Glomerular visceral epithelial cell (primary cell): ENCODE data around the gene DNASE1L3.
"Not testable (repeated sequence)": the region's sequence is repeated elsewhere in the genome, so short reads cannot be mapped to it uniquely, and the experiment has no call there.

ENCODE experiments used
- DNase-seq: peaks from one replicate; pipeline ENCODE4 v3.0.0-alpha.2; 2016; ENCODE audit errors: extremely low spot score

Gene DNASE1L3

GRCh38 chr3:58236527-58237237 is 25.9 kb upstream of the DNASE1L3 start:
- no peak for DNase-seq

DNA sequence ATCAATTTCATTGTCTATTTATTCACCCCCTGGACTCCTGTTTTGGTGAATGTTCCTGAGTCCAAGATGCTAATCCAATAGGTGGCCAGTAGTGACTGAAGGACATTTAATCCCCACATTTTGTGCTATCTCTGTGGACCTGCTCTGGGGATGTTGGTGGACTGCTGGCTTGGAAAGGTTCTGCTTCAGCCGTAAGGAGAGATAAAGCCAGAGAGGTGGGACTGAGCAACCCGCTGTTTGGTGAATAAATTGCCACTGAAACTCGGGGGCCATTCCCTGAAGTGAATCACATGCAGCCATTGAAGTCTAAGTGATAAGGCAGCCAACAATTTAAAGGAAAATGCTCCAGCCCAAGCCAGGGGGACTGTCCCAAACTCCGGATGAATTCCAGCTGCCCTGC is 25.2 kb upstream of the DNASE1L3 start:
- DNase-seq: no peak

- peak; percentile 18 for DNase-seq
Observed at GRCh38 chr3:58234516-58234931, 23.8 kb upstream of the DNASE1L3 start.

DNA sequence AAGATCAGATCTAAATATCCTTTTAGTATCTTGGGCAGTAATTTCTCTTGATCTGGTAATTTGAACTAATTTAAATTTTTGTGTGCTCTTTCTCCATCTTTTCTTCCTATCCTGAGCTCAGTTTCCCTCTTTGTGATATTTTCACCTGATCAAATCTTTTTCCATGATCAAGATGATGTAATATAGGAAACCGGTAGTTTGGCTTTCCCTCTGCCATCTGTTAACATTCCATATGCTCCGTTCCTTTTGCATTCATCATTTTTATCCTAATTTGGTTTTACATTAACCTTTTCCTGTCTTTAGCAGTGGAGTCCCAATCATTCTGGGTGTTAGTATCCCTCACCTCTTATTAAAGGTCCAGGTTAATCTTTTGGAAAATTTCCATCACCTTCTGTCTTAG is 20.9 kb upstream of the DNASE1L3 start:
- no peak for DNase-seq

GRCh38 chr3:58230876-58231552 is 20.2 kb upstream of the DNASE1L3 start:
- no peak for DNase-seq

- not testable (repeated sequence) for DNase-seq
Observed at GRCh38 chr3:58227933-58228332, 17.2 kb upstream of the DNASE1L3 start.

DNA sequence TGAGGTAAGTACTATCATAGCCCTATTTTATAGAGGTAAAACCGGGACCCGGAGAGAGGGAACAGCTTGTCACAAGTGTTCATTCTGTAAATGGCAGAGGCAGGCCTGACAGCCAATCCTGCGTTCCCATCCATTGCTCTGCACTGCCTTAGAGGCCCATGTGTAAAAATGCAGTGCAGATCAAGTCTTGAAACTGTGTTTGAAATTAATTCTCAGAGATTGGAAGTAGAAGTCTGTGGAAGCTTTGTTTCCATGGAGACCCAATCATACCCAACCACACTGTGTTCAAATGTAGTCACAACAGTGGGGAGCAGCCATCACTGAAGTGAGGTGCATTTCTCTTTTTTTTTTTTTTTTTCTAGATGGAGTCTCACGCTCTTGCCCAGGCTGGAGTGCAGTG is 13.1 kb upstream of the DNASE1L3 start:
- DNase-seq: no peak

DNA sequence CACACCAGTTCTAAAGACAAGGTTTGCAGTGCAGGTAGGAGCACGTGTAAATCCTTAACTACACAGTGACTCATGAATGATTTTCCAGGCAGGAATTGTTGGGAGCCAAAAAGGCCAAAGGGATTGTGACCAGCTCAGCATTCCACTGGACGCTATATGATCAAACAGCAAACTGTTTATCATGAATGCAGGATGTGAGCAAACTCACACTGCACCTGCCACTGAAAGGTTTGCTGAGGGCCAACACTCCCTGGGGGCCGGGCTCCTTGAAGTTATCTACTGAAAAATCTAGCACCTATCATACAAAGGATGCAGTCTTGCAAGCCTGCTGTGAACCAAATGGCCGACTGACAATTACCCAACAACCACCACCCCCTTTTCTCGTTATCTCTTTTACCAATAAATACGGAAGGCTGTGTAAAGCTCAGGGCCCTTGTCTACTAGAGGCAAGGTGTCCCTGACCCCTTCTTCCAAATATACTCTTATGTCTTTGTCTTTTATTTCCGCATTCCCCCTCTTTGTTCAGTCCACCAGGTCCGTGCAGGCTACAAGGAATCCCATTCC is 11.5 kb upstream of the DNASE1L3 start:
- peak; percentile 14 for DNase-seq

DNA sequence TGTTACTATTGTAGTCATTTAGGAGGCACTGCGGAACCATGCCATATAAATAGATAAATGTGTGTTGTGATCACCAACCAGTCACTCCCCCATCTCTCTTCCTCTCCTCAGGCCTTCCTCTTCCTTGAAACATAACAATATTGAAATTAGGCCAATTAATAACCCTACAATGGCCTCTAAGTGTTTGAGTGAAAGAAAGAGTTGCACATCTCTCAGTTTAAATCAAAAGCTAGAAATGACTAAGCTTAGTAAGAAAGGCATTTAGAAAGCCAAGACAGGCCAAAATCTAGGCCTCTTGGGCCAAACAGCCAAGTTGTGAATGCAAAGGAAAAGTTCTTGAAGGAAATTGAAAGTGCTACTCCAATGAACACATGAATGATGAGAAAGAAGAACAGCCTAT is 8.1 kb upstream of the DNASE1L3 start:
- DNase-seq: no peak

DNA sequence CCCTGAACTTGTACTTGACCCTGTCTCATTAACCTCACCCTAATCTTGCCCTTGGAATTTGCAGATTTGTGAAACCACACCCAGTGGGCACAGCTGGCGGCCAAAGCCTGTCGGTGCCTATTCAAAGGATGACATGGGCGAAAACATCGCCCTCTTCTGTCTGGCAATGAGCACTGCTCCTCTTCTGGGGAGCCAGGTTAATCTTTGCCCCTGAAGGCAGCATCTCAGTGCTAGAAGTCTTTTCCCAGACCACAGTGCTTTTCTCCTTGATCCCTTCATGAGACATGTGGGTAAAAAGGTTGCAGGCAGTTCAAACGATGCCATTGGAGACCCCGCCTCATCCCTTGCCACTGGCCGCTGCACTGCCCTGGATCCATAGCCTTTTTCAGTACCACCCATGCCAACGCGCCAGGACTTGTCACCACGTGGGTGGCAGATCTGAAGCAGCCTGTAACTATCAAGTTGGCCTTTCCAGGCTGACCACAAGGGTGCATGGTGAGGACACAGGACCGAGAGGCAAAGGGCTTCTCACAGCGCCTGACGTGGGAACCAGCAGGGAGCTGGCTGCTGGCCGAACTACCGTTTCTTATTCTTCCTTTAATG is 6.5 kb upstream of the DNASE1L3 start:
- peak; percentile 68 for DNase-seq

GRCh38 chr3:58216496-58217195 is 5.9 kb upstream of the DNASE1L3 start:
- no peak for DNase-seq

DNA sequence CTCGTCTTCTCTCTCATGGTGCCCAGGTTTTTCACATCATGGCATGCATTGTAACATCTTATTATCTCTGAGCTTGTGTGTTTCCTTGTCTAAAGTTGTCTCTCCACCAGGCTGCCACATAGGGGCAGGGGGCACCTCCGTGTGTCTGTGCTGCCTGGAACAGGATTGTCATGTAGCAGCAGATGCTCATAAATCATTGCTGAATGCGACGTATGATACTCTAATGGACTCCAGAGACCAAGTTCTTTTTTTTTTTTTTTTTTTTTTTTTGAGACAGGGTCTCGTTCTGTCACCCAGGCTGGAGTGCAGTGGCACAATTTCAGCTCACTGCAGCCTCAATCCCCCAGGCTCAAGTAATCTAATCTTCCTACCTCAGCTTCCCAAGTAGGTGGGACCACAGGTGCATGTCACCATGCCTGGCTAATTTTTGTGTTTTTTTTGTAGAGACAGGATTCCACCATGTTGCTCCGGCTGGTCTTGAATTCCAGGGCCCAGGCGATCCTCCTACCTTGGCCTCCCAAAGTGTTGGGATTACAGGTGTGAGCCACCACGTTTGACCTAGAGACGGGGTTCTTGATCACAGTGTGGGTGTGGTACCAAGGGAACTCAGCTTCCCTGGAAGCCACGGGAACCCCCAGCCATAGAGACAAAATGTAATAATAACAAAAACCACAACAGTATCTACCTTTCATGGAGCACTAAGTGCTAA is 4.7 kb upstream of the DNASE1L3 start:
- no peak for DNase-seq

DNA sequence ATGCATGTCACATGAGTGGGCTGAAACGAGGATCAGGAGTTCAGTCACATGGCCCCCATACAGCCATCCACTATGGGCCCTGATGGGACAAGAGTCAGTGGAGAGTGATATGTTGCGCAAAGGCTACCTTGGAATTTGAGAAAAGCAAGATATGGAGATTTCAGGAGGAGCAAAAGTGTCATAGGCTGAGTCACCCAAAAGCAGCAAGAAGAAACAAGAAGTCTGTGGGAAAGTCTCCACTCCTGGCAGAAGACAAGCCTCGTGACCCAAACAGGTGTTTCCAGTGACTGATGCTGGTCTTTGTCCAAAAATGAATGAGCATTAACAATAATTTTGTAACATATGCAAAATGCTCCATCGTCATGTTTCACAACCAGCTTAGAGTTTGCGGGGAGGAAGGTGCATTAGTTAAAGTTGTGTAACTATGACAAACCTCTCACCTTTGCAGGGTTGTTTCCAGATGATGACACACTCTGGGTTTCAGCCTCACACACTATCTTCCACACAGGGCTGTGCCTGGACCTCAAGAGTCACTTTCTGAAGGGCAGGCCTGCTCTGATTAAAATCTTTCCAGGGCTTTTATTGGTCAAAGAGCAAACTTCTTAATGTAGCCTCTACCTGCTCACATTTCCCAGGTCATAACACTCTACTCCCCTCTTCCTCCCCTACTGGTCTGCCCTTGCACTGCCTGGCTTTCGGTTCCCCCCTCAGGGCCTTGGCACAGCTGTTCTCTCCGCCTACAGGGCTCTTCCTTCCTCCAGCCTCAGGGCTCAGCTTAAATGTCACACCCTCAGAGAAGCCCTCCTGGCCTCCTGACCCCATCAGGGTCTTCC is 3.9 kb upstream of the DNASE1L3 start:
- no peak for DNase-seq

- DNase-seq: no peak
Observed at GRCh38 chr3:58209933-58210332, 839 bp downstream of the DNASE1L3 start.

DNA sequence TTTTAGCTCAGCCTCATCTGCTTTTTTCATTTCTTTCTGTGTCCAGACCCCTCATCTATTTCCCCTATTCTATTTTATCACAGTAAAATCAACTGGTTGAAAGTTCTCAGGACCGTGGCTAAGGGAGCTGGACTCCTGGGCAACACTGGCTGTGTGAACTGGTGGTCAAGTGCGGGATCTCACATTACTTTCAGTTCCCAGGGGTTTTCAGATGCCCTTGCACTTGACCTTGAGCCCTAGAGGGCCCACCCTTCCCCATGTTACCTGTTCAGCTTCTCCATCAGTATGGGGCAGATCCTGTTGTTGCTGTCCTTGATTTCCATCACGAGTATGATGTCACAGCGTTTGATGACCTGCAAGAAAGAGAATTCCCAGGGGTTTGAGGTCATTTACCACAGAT is 2.8 kb downstream of the DNASE1L3 start:
- DNase-seq: no peak

- DNase-seq: no peak
Observed at GRCh38 chr3:58206406-58207011, 4.3 kb downstream of the DNASE1L3 start.

DNA sequence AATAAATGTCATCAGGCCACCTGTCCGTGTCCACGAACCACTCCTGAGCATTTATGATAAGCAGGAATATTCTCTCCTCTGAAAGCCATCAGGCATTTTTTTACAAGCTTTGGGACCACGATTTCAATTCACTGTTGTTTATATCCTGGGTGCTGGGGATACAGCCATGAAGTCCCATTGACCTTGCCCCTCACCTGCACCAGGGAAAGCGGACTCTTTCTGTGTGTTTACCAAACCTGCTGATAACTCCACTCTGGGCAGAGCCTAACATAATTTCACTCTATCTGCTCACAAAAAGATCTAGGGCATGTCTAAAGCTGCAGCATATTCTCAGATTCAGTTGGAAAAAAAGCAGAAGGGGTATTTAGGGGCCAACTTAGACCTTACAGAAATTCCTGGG is 4.8 kb downstream of the DNASE1L3 start:
- no peak for DNase-seq

DNA sequence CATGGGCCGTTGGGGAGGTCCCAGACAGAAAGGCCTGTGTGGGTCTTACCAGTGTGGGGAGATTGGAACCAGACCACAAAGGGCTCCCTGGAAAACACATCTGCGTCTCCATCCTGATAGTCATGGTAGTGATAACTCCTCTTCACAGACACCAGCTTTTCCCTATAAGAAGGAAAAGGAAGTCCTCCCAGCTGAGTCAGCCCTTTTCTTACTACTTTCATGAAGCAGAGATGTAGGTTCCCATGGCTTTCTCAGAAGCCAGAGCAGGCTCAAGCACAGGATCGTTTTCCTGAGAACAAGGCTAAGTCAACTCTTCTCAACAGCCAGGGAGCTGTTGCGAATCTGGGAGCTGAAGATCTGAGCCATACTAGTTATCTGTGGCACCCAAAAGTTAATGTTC is 6.1 kb downstream of the DNASE1L3 start:
- DNase-seq: no peak

DNA sequence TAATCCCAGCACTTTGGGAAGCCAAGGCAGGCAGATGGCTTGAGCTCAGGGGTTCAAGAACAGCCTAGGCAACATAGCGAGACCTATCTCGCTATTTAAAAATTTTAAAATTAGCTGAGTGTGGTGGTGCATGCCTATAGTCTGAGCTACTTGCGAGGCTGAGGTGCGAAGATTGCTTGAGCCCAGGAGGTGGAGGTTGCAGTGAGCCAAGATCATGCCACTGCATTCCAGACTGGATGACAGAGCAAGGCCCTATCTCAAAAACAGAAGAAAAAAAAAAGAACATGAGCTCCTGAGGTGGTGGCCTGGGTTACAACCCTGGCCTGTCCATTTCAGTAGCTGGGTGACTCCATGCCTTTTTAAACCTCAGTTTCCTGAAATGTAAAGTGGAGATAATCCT is 7.2 kb downstream of the DNASE1L3 start:
- no peak for DNase-seq

DNA sequence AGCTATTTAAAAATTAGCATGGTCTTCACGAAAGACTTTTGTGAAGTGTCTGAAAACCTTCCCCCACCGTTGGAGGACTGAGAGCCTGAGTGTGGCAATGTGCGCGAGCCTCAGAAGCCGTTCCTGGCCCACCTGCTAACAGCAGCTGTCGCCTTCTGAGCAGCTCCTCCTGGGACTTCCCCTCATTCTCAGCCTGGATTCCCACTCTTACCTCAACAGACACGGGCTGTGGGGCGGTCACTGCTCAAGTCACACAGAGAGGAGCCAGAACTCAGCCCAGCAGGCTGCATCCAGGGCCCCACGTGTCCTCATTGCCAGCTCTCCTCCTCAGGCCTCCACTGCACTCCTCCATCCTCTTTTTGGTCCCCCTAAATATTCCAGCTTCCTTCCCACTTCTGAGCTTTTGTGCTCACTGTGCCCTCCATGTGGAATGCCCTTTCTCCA is 7.8 kb downstream of the DNASE1L3 start:
- DNase-seq: no peak
